ENCODE data around the gene HPS1.

DNA sequence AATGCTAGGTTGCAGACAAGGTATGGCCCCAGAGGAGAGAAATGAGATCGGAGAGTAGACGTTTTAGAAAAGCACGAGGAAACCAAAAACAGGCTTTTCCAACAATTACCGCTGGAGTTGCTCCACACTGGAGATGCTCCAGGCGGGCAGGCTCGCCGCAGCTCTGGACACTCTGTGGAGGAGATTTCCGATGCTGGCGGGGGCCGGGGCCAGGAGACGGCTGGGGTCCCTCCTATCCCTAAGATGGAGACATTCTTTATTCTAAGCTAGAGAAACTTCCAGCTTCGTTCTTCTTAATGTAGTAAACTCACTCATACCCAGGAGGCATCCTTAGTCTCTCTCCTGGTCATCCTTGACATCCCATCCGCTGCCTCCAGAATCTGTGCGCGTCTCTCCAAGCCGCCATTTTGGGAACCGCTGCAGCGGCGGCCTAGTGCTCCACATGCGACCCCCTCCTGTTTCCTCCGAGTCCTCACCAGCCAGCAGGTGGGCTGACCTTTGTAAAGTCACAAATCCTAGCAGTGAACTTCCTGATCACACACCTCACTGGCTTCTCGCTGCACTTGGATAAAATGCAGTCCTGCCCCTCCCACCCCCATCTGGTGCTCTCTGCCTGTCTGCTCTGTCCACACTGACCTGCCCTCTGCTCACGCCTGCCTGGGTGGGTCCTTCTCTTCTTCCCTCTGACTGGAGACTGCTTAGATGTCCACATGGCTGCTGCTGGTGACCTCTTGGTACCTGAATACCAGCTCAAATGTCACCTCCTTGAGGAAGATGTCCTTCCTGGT is 43.6 kb downstream of the HPS1 start:
- TF ChIP-seq, protein P1, sequence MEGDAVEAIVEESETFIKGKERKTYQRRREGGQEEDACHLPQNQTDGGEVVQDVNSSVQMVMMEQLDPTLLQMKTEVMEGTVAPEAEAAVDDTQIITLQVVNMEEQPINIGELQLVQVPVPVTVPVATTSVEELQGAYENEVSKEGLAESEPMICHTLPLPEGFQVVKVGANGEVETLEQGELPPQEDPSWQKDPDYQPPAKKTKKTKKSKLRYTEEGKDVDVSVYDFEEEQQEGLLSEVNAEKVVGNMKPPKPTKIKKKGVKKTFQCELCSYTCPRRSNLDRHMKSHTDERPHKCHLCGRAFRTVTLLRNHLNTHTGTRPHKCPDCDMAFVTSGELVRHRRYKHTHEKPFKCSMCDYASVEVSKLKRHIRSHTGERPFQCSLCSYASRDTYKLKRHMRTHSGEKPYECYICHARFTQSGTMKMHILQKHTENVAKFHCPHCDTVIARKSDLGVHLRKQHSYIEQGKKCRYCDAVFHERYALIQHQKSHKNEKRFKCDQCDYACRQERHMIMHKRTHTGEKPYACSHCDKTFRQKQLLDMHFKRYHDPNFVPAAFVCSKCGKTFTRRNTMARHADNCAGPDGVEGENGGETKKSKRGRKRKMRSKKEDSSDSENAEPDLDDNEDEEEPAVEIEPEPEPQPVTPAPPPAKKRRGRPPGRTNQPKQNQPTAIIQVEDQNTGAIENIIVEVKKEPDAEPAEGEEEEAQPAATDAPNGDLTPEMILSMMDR (IDR thresholded peaks at IDR 0.05; ENCODE audit: poor library complexity) = no peak
- TF ChIP-seq EZH2phosphoT487 (IDR thresholded peaks at IDR 0.05; ENCODE audit: low read depth, severe bottlenecking, unreplicated experiment) (no peak), EZH2 (IDR thresholded peaks at IDR 0.05; ENCODE audit: borderline replicate concordance) (no peak)

Data from hepatocyte (in vitro differentiated cells).